ENCODE data around the gene SF3B3. TPM values are rescaled to one million over a fixed set of nuclear protein-coding genes. Genes with fewer than 3 reads are reported as not detected.

SF3B3 gene
- polyA plus RNA-seq, 1 of the 3 experiments (the other 2 are of a cell fraction): 81.7 TPM

DNA sequence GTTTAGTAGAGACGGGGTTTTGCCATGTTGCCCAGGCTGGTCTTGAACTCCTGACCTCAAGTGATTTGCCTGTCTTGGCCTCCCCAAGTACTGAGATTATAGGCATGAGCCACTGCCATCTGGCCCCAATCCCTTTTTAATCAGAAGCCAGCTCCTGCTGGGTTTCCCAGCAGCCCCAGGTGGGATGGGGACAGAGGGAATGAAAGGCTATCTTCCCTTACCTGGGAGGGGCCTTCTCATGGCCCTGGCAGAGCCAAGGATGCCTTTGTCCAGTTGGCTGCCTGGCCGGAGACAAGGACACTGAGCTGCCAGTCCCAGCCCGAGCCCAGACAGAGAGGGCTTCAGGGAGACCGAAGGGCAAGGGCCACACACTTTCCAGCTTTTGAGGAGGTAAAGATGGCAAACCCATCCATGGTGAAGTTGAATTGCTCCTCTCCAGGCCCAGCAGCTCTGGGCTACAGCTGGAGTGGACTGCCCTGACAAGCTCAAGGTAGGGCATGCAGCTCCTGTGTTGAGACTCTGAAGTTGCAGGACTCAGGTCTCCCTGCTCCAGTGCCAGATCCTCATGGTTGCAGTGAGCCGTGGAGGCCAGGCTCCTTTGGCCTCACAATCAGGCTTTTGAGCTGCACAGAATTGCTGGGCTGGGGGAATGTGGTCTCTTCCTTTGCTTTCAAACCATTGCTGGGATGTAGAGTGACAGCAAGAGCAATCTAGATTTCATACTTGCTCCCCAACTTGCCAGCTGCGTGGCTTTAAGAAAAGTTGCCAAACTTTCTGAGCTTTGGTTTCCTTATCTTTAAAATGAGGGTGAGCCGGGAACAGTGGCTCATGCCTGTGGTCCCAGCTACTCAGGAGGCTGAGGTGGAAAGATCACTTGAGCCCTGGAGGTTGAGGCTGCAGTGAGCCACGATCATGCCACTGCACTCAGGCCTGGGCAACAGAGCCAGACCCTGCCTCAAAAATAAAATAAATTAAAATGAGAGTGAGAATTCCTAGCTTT, 78.3 kb downstream of the SF3B3 start:
- H3K9ac ChIP-seq: no peak overlapping the region
- TF ChIP-seq POLR2AphosphoS5 (IDR thresholded peaks at IDR 0.05; ENCODE audit: low read depth, low read length) (no peak), TEAD4 (IDR thresholded peaks at IDR 0.05; ENCODE audit: borderline replicate concordance, insufficient read depth) (no peak), TCF12 (IDR thresholded peaks at IDR 0.05) (no peak), MXI1 (IDR thresholded peaks at IDR 0.05; ENCODE audit: low read depth, low read length) (no peak), RCOR1 (IDR thresholded peaks at IDR 0.05; ENCODE audit: low read length) (no peak)
- TF ChIP-seq, protein P1, sequence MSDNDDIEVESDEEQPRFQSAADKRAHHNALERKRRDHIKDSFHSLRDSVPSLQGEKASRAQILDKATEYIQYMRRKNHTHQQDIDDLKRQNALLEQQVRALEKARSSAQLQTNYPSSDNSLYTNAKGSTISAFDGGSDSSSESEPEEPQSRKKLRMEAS (IDR thresholded peaks at IDR 0.05; ENCODE audit: low read depth): no peak
- H3K4me1 ChIP-seq (ENCODE audit: control insufficient read depth in 1 of 2, insufficient read depth in 2 of 2, low read depth in 1 of 2, low read length in 1 of 2): no peaks in the 10 kb centered on the region
- H3K9me2 ChIP-seq: no peaks in the 10 kb centered on the region
- H4K20me1 ChIP-seq (ENCODE audit: insufficient read depth): no peaks in the 10 kb centered on the region
- no peak overlapping the region for H3K4me2 ChIP-seq
- no peak overlapping the region for H3K27ac ChIP-seq (ENCODE audit: low read depth in 2 of 2, low read length in 1 of 2)
- H3K36me3 ChIP-seq (replicated peaks in 1 of 2; ENCODE audit: control insufficient read depth in 1 of 2, insufficient read depth in 2 of 2, low read length in 1 of 2): no peaks in the 10 kb centered on the region
- no peaks in the 10 kb centered on the region for H3K79me2 ChIP-seq (ENCODE audit: insufficient read depth)
- ChIA-PET POLR2A (no interaction called here), CTCF (interaction anchor here (1.0 to 1.3 kb wide), 3 partner anchors 10 to 52 kb away, joined by 3 read pairs; no protein-coding TSS in a partner anchor)
- H3F3A ChIP-seq (replicated peaks; ENCODE audit: insufficient read depth): no peaks in the 10 kb centered on the region
- H3K27me3 ChIP-seq (ENCODE audit: insufficient read depth): no peaks in the 10 kb centered on the region
- H3K4me3 ChIP-seq (ENCODE audit: low read depth in 2 of 2, low read length in 1 of 2): no peak overlapping the region
- WGBS (ENCODE audit: low lambda C conversion rate): 74% methylated on average over 7 of the region's 8 CpGs
- no peak overlapping the region for H2AFZ ChIP-seq (ENCODE audit: low read depth)
- no peaks in the 10 kb centered on the region for H3K9me3 ChIP-seq
- DNase-seq: no peak

DNA sequence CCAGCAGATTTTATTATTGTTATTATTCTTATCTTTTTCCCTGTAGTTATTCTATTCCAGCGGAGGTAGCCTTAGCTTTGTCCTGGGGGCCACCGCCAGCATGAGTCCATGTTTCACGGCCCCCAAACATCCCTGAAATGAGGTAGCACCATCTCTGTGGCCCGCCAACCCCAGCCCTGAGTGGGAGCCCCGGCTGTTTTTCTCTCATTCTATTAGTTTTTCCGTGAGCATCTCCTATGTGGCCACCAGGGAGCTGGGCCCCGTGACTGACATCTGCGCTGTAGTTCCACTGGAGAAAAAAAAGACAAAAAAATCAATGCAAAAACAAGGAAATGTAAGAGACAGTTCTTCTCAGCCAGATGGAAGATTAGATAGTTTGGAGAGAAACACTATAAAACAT, 79.2 kb downstream of the SF3B3 start:
- no peaks in the 10 kb centered on the region for H3K4me1 ChIP-seq (ENCODE audit: control insufficient read depth in 1 of 2, insufficient read depth in 2 of 2, low read depth in 1 of 2, low read length in 1 of 2)
- no peaks in the 10 kb centered on the region for H3K27me3 ChIP-seq (ENCODE audit: insufficient read depth)
- H3K79me2 ChIP-seq (ENCODE audit: insufficient read depth): no peaks in the 10 kb centered on the region
- H2AFZ ChIP-seq (ENCODE audit: low read depth): no peak overlapping the region
- CTCF ChIA-PET: interaction anchor here (1.0 to 1.3 kb wide), 4 partner anchors 9 to 51 kb away, joined by 3 to 4 read pairs (median 3); no protein-coding TSS in a partner anchor
- no peak overlapping the region for H3K4me2 ChIP-seq
- H3K9me3 ChIP-seq: no peaks in the 10 kb centered on the region
- 77% methylated on average over 8 of the region's 8 CpGs for WGBS (ENCODE audit: low lambda C conversion rate)
- no peaks in the 10 kb centered on the region for H3F3A ChIP-seq (replicated peaks; ENCODE audit: insufficient read depth)
- no peak overlapping the region for H3K4me3 ChIP-seq (ENCODE audit: low read depth in 2 of 2, low read length in 1 of 2)
- H3K9ac ChIP-seq: no peak overlapping the region
- H3K9me2 ChIP-seq: no peaks in the 10 kb centered on the region
- no peak overlapping the region for H3K27ac ChIP-seq (ENCODE audit: low read depth in 2 of 2, low read length in 1 of 2)
- no peaks in the 10 kb centered on the region for H4K20me1 ChIP-seq (ENCODE audit: insufficient read depth)
- no peak for DNase-seq
- POLR2A ChIA-PET: no interaction called here
- no peaks in the 10 kb centered on the region for H3K36me3 ChIP-seq (replicated peaks in 1 of 2; ENCODE audit: control insufficient read depth in 1 of 2, insufficient read depth in 2 of 2, low read length in 1 of 2)
- TF ChIP-seq RCOR1 (IDR thresholded peaks at IDR 0.05; ENCODE audit: low read length) (no peak), TEAD4 (IDR thresholded peaks at IDR 0.05; ENCODE audit: borderline replicate concordance, insufficient read depth) (no peak), MXI1 (IDR thresholded peaks at IDR 0.05; ENCODE audit: low read depth, low read length) (no peak), EP300 (IDR thresholded peaks at IDR 0.05; ENCODE audit: borderline replicate concordance in 1 of 2, low read depth in 1 of 2, low read length in 1 of 2) (no peak), FOXJ3 (CRISPR knock-in tag; IDR thresholded peaks at IDR 0.05) (no peak), YY1 (IDR thresholded peaks at IDR 0.05; ENCODE audit: low read depth) (no peak), GABPA (IDR thresholded peaks at IDR 0.05; ENCODE audit: low read depth) (no peak), JUND (IDR thresholded peaks at IDR 0.05) (no peak), FOXM1 (IDR thresholded peaks at IDR 0.05; ENCODE audit: low read depth) (no peak)
- TF ChIP-seq, protein P2, sequence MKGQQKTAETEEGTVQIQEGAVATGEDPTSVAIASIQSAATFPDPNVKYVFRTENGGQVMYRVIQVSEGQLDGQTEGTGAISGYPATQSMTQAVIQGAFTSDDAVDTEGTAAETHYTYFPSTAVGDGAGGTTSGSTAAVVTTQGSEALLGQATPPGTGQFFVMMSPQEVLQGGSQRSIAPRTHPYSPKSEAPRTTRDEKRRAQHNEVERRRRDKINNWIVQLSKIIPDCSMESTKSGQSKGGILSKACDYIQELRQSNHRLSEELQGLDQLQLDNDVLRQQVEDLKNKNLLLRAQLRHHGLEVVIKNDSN (IDR thresholded peaks at IDR 0.05; ENCODE audit: borderline replicate concordance, low read depth): no peak
- TF ChIP-seq, protein P3, sequence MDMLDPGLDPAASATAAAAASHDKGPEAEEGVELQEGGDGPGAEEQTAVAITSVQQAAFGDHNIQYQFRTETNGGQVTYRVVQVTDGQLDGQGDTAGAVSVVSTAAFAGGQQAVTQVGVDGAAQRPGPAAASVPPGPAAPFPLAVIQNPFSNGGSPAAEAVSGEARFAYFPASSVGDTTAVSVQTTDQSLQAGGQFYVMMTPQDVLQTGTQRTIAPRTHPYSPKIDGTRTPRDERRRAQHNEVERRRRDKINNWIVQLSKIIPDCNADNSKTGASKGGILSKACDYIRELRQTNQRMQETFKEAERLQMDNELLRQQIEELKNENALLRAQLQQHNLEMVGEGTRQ (IDR thresholded peaks at IDR 0.05; ENCODE audit: borderline replicate concordance, low read depth, low read length): no peak
- TF ChIP-seq, protein P4, sequence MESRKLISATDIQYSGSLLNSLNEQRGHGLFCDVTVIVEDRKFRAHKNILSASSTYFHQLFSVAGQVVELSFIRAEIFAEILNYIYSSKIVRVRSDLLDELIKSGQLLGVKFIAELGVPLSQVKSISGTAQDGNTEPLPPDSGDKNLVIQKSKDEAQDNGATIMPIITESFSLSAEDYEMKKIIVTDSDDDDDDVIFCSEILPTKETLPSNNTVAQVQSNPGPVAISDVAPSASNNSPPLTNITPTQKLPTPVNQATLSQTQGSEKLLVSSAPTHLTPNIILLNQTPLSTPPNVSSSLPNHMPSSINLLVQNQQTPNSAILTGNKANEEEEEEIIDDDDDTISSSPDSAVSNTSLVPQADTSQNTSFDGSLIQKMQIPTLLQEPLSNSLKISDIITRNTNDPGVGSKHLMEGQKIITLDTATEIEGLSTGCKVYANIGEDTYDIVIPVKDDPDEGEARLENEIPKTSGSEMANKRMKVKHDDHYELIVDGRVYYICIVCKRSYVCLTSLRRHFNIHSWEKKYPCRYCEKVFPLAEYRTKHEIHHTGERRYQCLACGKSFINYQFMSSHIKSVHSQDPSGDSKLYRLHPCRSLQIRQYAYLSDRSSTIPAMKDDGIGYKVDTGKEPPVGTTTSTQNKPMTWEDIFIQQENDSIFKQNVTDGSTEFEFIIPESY (IDR thresholded peaks at IDR 0.05; ENCODE audit: borderline replicate concordance, low read depth): no peak
- TF ChIP-seq, protein P5, sequence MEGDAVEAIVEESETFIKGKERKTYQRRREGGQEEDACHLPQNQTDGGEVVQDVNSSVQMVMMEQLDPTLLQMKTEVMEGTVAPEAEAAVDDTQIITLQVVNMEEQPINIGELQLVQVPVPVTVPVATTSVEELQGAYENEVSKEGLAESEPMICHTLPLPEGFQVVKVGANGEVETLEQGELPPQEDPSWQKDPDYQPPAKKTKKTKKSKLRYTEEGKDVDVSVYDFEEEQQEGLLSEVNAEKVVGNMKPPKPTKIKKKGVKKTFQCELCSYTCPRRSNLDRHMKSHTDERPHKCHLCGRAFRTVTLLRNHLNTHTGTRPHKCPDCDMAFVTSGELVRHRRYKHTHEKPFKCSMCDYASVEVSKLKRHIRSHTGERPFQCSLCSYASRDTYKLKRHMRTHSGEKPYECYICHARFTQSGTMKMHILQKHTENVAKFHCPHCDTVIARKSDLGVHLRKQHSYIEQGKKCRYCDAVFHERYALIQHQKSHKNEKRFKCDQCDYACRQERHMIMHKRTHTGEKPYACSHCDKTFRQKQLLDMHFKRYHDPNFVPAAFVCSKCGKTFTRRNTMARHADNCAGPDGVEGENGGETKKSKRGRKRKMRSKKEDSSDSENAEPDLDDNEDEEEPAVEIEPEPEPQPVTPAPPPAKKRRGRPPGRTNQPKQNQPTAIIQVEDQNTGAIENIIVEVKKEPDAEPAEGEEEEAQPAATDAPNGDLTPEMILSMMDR (IDR thresholded peaks at IDR 0.05): no peak
- TF ChIP-seq, protein P6, sequence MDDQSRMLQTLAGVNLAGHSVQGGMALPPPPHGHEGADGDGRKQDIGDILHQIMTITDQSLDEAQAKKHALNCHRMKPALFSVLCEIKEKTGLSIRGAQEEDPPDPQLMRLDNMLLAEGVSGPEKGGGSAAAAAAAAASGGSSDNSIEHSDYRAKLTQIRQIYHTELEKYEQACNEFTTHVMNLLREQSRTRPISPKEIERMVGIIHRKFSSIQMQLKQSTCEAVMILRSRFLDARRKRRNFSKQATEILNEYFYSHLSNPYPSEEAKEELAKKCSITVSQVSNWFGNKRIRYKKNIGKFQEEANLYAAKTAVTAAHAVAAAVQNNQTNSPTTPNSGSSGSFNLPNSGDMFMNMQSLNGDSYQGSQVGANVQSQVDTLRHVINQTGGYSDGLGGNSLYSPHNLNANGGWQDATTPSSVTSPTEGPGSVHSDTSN (IDR thresholded peaks at IDR 0.05): no peak

Data from SK-N-SH (cell line).